K562 (cell line): ENCODE data around the gene FUT4. TPM values are rescaled to one million over a fixed set of nuclear protein-coding genes. Genes with fewer than 3 reads are reported as not detected.

Source experiments
- BRF1 ChIP-seq: IDR thresholded peaks from 3 replicates; pipeline ENCODE4 v1.6.1; 2011; ENCODE audit warnings: borderline replicate concordance, mild to moderate bottlenecking; ENCODE audit not compliant: insufficient read length; ENCODE audit errors: extremely low read depth
- ERF ChIP-seq: fragments of 450-650 bp; formaldehyde crosslinking; IDR thresholded peaks from 2 replicates; pipeline ENCODE4 v1.4.0; 2020; ENCODE audit warnings: mild to moderate bottlenecking, mixed read lengths
- FOXA3 ChIP-seq, 2 experiments: fragments of 450-650 bp in 1 of 2; sonication (generic) in 1 of 2; formaldehyde crosslinking; IDR thresholded peaks in 1 of 2; conservative IDR thresholded peaks in 1 of 2; 2 replicates each; pipeline versions ENCODE4 v1.4.0 to v1.8.0; 2020 to 2022; ENCODE audit warnings: mild to moderate bottlenecking in 2 of 2, missing genetic modification reagents in 1 of 2
- MTA3 ChIP-seq: fragments of 450-650 bp; formaldehyde crosslinking; IDR thresholded peaks from 2 replicates; pipeline ENCODE4 v1.6.1; 2017; ENCODE audit warnings: mild to moderate bottlenecking, borderline replicate concordance
- NR2C2 ChIP-seq, 2 experiments: fragments of 200-800 bp in 1 of 2; sonication (Bioruptor generic) in 1 of 2; sonication (generic) in 1 of 2; formaldehyde crosslinking in 1 of 2; IDR thresholded peaks; 2 replicates each; pipeline versions ENCODE4 v1.6.1 to v1.8.0; 2016 to 2022; ENCODE audit warnings: mild to moderate bottlenecking in 1 of 2, missing compliant biosample characterization in 1 of 2, missing genetic modification characterization in 1 of 2, missing genetic modification reagents in 1 of 2
- RBM15 ChIP-seq: fragments of 200-400 bp; formaldehyde crosslinking; IDR thresholded peaks from 2 replicates; pipeline ENCODE4 v1.6.1; 2018; ENCODE audit warnings: mild to moderate bottlenecking, low read length, moderate library complexity; ENCODE audit not compliant: insufficient read depth
- RNF2 ChIP-seq: sonication (generic); IDR thresholded peaks from 2 replicates; pipeline ENCODE4 v1.6.1; 2016
- SNRNP70 ChIP-seq: fragments of 200-400 bp; formaldehyde crosslinking; optimal IDR thresholded peaks from 2 replicates; pipeline ENCODE3; 2017; ENCODE audit warnings: low read depth, low read length
- TAF9B ChIP-seq: fragments of 450-650 bp; IDR thresholded peaks from 2 replicates; pipeline ENCODE4 v1.6.1; 2018; ENCODE audit warnings: mild to moderate bottlenecking; ENCODE audit not compliant: partially characterized antibody
- ZBTB33 ChIP-seq: sonication (generic); formaldehyde crosslinking; IDR thresholded peaks from 2 replicates; pipeline ENCODE4 v1.8.1; 2023; ENCODE audit warnings: mild to moderate bottlenecking, missing genetic modification reagents
- ZNF263 ChIP-seq: sonication (generic); formaldehyde crosslinking; IDR thresholded peaks from 2 replicates; pipeline ENCODE4 v1.8.0; 2022; ENCODE audit warnings: mild to moderate bottlenecking, missing genetic modification reagents, borderline replicate concordance
- polyA plus RNA-seq, 8 experiments: library from polyadenylated mRNA; depleted of rRNA in 4 of 8; stranded (reverse) in 5 of 8; unstranded in 3 of 8; fragments of >200 nt; fragmentation: Nextera tagmentation in 2 of 8; fragmentation: Illumina TruSeq in 1 of 8; extraction: Ambion mirVana in 2 of 8; extraction: Trizol in 1 of 8; gene quantifications; 2 replicates each; pipeline versions ENCODE4 v1.2.1 to v1.2.3, GENCODE V29; 2011 to 2014; ENCODE audit warnings: inconsistent platforms in 1 of 8, missing spikeins in 1 of 8
- total RNA-seq, 7 experiments: library from RNA; depleted of rRNA in 6 of 7; stranded (reverse); fragments of >200 nt in 6 of 7; fragmentation: Illumina TruSeq in 2 of 7; extraction: Trizol in 2 of 7; gene quantifications; 2 replicates each; pipeline versions ENCODE4 v1.2.1 to v1.2.3, GENCODE V29; 2011 to 2021; ENCODE audit warnings: low replicate concordance in 1 of 7

FUT4 gene
- total and polyA plus RNA-seq, 9 of the 15 experiments (the other 6 are each of a cell fraction or from before 2014, with no cell fraction given), result 1.1 to 8.9 (median 5.5) TPM

- no peak for TF ChIP-seq FOXA3 (CRISPR knock-in tag; conservative IDR thresholded peaks at IDR 0.05 in 1 of 2, IDR thresholded peaks at IDR 0.05 in 1 of 2)
- TF ChIP-seq ZBTB33 (CRISPR knock-in tag), result no peak; the same call in 1 of the 2 replicates
- no peak for TF ChIP-seq BRF1
- TF ChIP-seq RBM15, result no peak
- TF ChIP-seq MTA3, result no peak
- TF ChIP-seq NR2C2 (CRISPR knock-in tag; IDR thresholded peaks at IDR 0.05), result no peak
- no peak for TF ChIP-seq NR2C2 (tag; IDR thresholded peaks at IDR 0.05)
- TF ChIP-seq ZNF263 (CRISPR knock-in tag), result no peak
- TF ChIP-seq SNRNP70, result no peak
- TF ChIP-seq ERF (CRISPR knock-in tag), result no peak
- no peak for TF ChIP-seq TAF9B
- no peak for TF ChIP-seq RNF2
Observed at GRCh38 chr11:94494126-94494680, 49.5 kb upstream of the FUT4 start (continued).
